H1 (cell line): ENCODE measurements around the gene GRM7. TPM values are rescaled to one million over a fixed set of nuclear protein-coding genes. Genes with fewer than 3 reads are reported as not detected.

Experiments used
- CTCF ChIA-PET: fragments of 300-600 bp; sonication (Branson Sonifier 250); formaldehyde crosslinking; loops from one replicate; lab custom pipeline; 2021; ENCODE audit not compliant: partially characterized antibody; lab: Charles Lee
- POLR2A ChIA-PET: fragments of 300-600 bp; sonication (Branson Sonifier 250); formaldehyde crosslinking; loops from one replicate; lab custom pipeline; 2021; ENCODE audit warnings: inconsistent platforms; ENCODE audit not compliant: partially characterized antibody; lab: Charles Lee
- DNase-seq, 2 experiments: peaks; one replicate each; pipeline versions ENCODE4 v3.0.0 to v3.0.0-alpha.2; 2010 to 2022; ENCODE audit warnings: low spot score in 2 of 2, low read depth in 1 of 2, mixed read lengths in 1 of 2
- FAIRE-seq: peaks from 2 replicates; lab custom pipeline; 2011; peaks lifted over from hg19 to GRCh38; lab: Jason Lieb, UNC
- H2AFZ ChIP-seq: 2 replicates; pipeline ENCODE4 v1.8.1; 2012; ENCODE audit warnings: low read length, inconsistent platforms
- H2AK5ac ChIP-seq: 2 replicates; pipeline ENCODE4 v1.6.1; 2013; ENCODE audit warnings: low read depth, low read length
- H2BK120ac ChIP-seq: replicated peaks from 2 replicates; pipeline ENCODE3; 2013; ENCODE audit warnings: low read depth, low read length, inconsistent platforms
- H2BK12ac ChIP-seq: 2 replicates; pipeline ENCODE4 v1.6.1; 2013; ENCODE audit warnings: low read depth, low read length
- H2BK15ac ChIP-seq: 2 replicates; pipeline ENCODE4 v1.6.1; 2013; ENCODE audit warnings: low read length
- H2BK20ac ChIP-seq: 2 replicates; pipeline ENCODE4 v1.6.1; 2013; ENCODE audit warnings: low read length
- H2BK5ac ChIP-seq: 2 replicates; pipeline ENCODE4 v1.6.1; 2013; ENCODE audit warnings: low read depth, low read length
- H3K14ac ChIP-seq: 2 replicates; pipeline ENCODE4 v1.6.1; 2013; ENCODE audit warnings: inconsistent platforms; ENCODE audit not compliant: insufficient read length
- H3K18ac ChIP-seq: 2 replicates; pipeline ENCODE4 v1.6.1; 2013; ENCODE audit warnings: low read length; ENCODE audit errors: extremely low read depth
- H3K23ac ChIP-seq: 2 replicates; pipeline ENCODE4 v1.6.1; 2013; ENCODE audit warnings: inconsistent platforms; ENCODE audit not compliant: insufficient read length
- H3K23me2 ChIP-seq: 2 replicates; pipeline ENCODE4 v1.6.1; 2013; ENCODE audit warnings: low read depth, low read length
- H3K27ac ChIP-seq: 2 replicates; pipeline ENCODE4 v1.6.1; 2011; ENCODE audit warnings: low read depth, low read length, inconsistent platforms
- H3K27me3 ChIP-seq, 4 experiments: replicated peaks in 1 of 4; 1 replicate in 1 of 4; 2 replicates in 3 of 4; pipeline versions ENCODE4 v1.6.1 to v1.8.1; 2011 to 2013; ENCODE audit warnings: low read length in 3 of 4, mild to moderate bottlenecking in 3 of 4, inconsistent platforms in 2 of 4, mixed read lengths in 2 of 4, moderate library complexity in 1 of 4; ENCODE audit not compliant: control insufficient read depth in 3 of 4, insufficient read depth in 3 of 4; ENCODE audit errors: extremely low read depth in 1 of 4
- H3K36me3 ChIP-seq, 4 experiments: 2 replicates each; pipeline versions ENCODE4 v1.6.1 to v1.8.1; 2011 to 2013; ENCODE audit warnings: mild to moderate bottlenecking in 4 of 4, low read length in 3 of 4, moderate library complexity in 2 of 4, control low read depth in 1 of 4, inconsistent platforms in 1 of 4; ENCODE audit not compliant: insufficient read depth in 4 of 4, control insufficient read depth in 2 of 4
- H3K4ac ChIP-seq: replicated peaks from 2 replicates; pipeline ENCODE3; 2013; ENCODE audit warnings: low read length, low read depth, mixed read lengths, inconsistent platforms; ENCODE audit not compliant: insufficient read length
- H3K4me1 ChIP-seq, 4 experiments: replicated peaks in 1 of 4; 1 replicate in 1 of 4; 2 replicates in 3 of 4; pipeline versions ENCODE4 v1.6.1 to v1.8.1; 2011 to 2013; ENCODE audit warnings: low read length in 3 of 4, inconsistent platforms in 2 of 4, mixed read lengths in 1 of 4; ENCODE audit not compliant: insufficient read depth in 4 of 4, control insufficient read depth in 3 of 4
- H3K4me2 ChIP-seq, 2 experiments: 2 replicates each; pipeline versions ENCODE4 v1.6.1 to v1.8.1; 2011 to 2013; ENCODE audit warnings: low read depth in 2 of 2, low read length in 2 of 2, control low read depth in 1 of 2, inconsistent platforms in 1 of 2, mild to moderate bottlenecking in 1 of 2; ENCODE audit not compliant: insufficient read depth in 1 of 2
- H3K4me3 ChIP-seq, 4 experiments: fragments of 200-600, 300-600 bp in 1 of 4; sonication (generic), shearing (Covaris generic), sonication (Bioruptor Twin) in 1 of 4; 2 replicates each; pipeline versions ENCODE4 v1.5.1 to v1.8.1; 2011 to 2016; ENCODE audit warnings: low read length in 4 of 4, low read depth in 3 of 4, control low read depth in 2 of 4, inconsistent platforms in 2 of 4, mild to moderate bottlenecking in 2 of 4, mixed read lengths in 1 of 4, moderate library complexity in 1 of 4; ENCODE audit not compliant: insufficient read depth in 2 of 4; ENCODE audit errors: extremely low read depth in 1 of 4
- H3K56ac ChIP-seq: replicated peaks from 2 replicates; pipeline ENCODE3; 2013; ENCODE audit warnings: low read depth, mild to moderate bottlenecking, mixed read lengths, low read length, inconsistent platforms; ENCODE audit not compliant: insufficient read length
- H3K79me1 ChIP-seq: 2 replicates; pipeline ENCODE4 v1.6.1; 2013; ENCODE audit warnings: low read depth, low read length, control low read depth
- H3K79me2 ChIP-seq, 2 experiments: 2 replicates each; pipeline versions ENCODE4 v1.6.1 to v1.8.1; 2012 to 2013; ENCODE audit warnings: low read length in 2 of 2, mild to moderate bottlenecking in 2 of 2, inconsistent platforms in 1 of 2; ENCODE audit not compliant: insufficient read depth in 2 of 2, control insufficient read depth in 1 of 2
- H3K9ac ChIP-seq, 4 experiments: replicated peaks in 1 of 4; 1 replicate in 1 of 4; 2 replicates in 3 of 4; pipeline versions ENCODE4 v1.6.1 to v1.8.1; 2011 to 2013; ENCODE audit warnings: low read depth in 3 of 4, low read length in 3 of 4, control low read depth in 2 of 4, mild to moderate bottlenecking in 2 of 4, moderate library complexity in 2 of 4, inconsistent platforms in 1 of 4; ENCODE audit errors: extremely low read depth in 1 of 4
- H3K9me3 ChIP-seq, 2 experiments: 2 replicates each; pipeline versions ENCODE4 v1.6.1 to v1.8.1; 2012 to 2013; ENCODE audit warnings: mild to moderate bottlenecking in 2 of 2, moderate library complexity in 2 of 2, control low read depth in 1 of 2, inconsistent platforms in 1 of 2, low read depth in 1 of 2, low read length in 1 of 2, mixed read lengths in 1 of 2; ENCODE audit not compliant: insufficient read depth in 2 of 2
- H4K20me1 ChIP-seq, 2 experiments: replicated peaks in 1 of 2; 2 replicates each; pipeline versions ENCODE3 to v1.8.1; 2011 to 2013; ENCODE audit warnings: inconsistent platforms in 2 of 2, low read length in 2 of 2, mild to moderate bottlenecking in 1 of 2; ENCODE audit not compliant: insufficient read depth in 2 of 2, control insufficient read depth in 1 of 2
- H4K5ac ChIP-seq: 2 replicates; pipeline ENCODE4 v1.6.1; 2013; ENCODE audit warnings: low read length, low read depth, mixed read lengths, inconsistent platforms; ENCODE audit not compliant: insufficient read length
- H4K8ac ChIP-seq: 2 replicates; pipeline ENCODE4 v1.8.0; 2013; ENCODE audit warnings: mild to moderate bottlenecking, moderate library complexity, low read length, inconsistent platforms; ENCODE audit not compliant: insufficient read depth; ENCODE audit errors: extremely low read depth
- H4K91ac ChIP-seq: replicated peaks from 2 replicates; pipeline ENCODE3; 2013; ENCODE audit warnings: low read length, mixed read lengths, inconsistent platforms; ENCODE audit not compliant: insufficient read length
- ASH2L ChIP-seq: fragments of 200-600, 300-600 bp; sonication (generic); IDR thresholded peaks from one replicate; pipeline ENCODE4 v1.7.1; 2017; ENCODE audit warnings: low read length
- CHD2 ChIP-seq: IDR thresholded peaks from 2 replicates; pipeline ENCODE4 v1.6.1; 2012; ENCODE audit warnings: low read length, improper control_type of control experiment
- CREB1 ChIP-seq: IDR thresholded peaks from 2 replicates; pipeline ENCODE4 v1.6.1; 2012; ENCODE audit warnings: inconsistent platforms
- E2F6 ChIP-seq: IDR thresholded peaks from 2 replicates; pipeline ENCODE4 v1.6.1; 2012; ENCODE audit warnings: inconsistent platforms
- KDM5A ChIP-seq: fragments of 200-600 bp; IDR thresholded peaks from 2 replicates; pipeline ENCODE4 v1.7.1; 2012; ENCODE audit warnings: mild to moderate bottlenecking, low read length, inconsistent platforms, mixed read lengths
- MAFK ChIP-seq: IDR thresholded peaks from 2 replicates; pipeline ENCODE4 v1.6.1; 2012; ENCODE audit warnings: low read depth, mild to moderate bottlenecking, improper control_type of control experiment, low read length
- POLR2AphosphoS5 ChIP-seq: IDR thresholded peaks from 2 replicates; pipeline ENCODE4 v1.6.1; 2011; ENCODE audit warnings: low read depth, low read length
- RAD21 ChIP-seq, 2 experiments: IDR thresholded peaks in 1 of 2; conservative IDR thresholded peaks in 1 of 2; 2 replicates each; pipeline ENCODE4 v1.6.1; 2011; ENCODE audit warnings: low read depth in 2 of 2, low read length in 2 of 2, improper control_type of control experiment in 1 of 2, inconsistent platforms in 1 of 2, mild to moderate bottlenecking in 1 of 2, moderate library complexity in 1 of 2
- SAP30 ChIP-seq: fragments of 300-600 bp; sonication (generic); IDR thresholded peaks from 2 replicates; pipeline ENCODE4 v1.7.1; 2012; ENCODE audit warnings: low read length, moderate library complexity, mild to moderate bottlenecking, inconsistent platforms; ENCODE audit not compliant: insufficient read depth, insufficient replicate concordance
- SP4 ChIP-seq: IDR thresholded peaks from 2 replicates; pipeline ENCODE4 v1.6.1; 2012; ENCODE audit warnings: low read length, inconsistent platforms
- SUZ12 ChIP-seq: fragments of 200-600 bp; sonication (generic); IDR thresholded peaks from 2 replicates; pipeline ENCODE4 v1.6.1; 2012; ENCODE audit warnings: mild to moderate bottlenecking, inconsistent platforms, low read length, moderate library complexity, mixed read lengths
- TAF1 ChIP-seq: IDR thresholded peaks from 2 replicates; pipeline ENCODE4 v1.6.1; 2011; ENCODE audit warnings: mild to moderate bottlenecking, low read depth, low read length
- WGBS, 2 experiments: shearing (Covaris generic) in 1 of 2; methylation state at CpG; one replicate each; pipeline versions ENCODE4 v1.1.6 to v1.1.7; 2013 to 2015; ENCODE audit warnings: low lambda C conversion rate in 2 of 2, mixed read lengths in 2 of 2, inconsistent platforms in 1 of 2, low coverage in 1 of 2, missing lambda C conversion rate in 1 of 2; ENCODE audit not compliant: insufficient replicate concordance in 2 of 2, insufficient coverage in 1 of 2, insufficient read length in 1 of 2; ENCODE audit errors: extremely low coverage in 1 of 2, missing lambda C conversion rate in 1 of 2; 5-methylcytosine and 5-hydroxymethylcytosine counted together
- polyA plus RNA-seq, 7 experiments: library from polyadenylated mRNA; depleted of rRNA in 3 of 7; stranded (reverse) in 5 of 7; unstranded in 2 of 7; fragments of >200 nt in 5 of 7; fragments of 200-250 nt in 2 of 7; gene quantifications; 1 replicate in 5 of 7; 2 replicates in 1 of 7; 4 replicates in 1 of 7; pipeline versions ENCODE4 v1.2.1 to v1.2.3, GENCODE V29; 2011 to 2013; ENCODE audit warnings: missing spikeins in 2 of 7, mixed read lengths in 2 of 7
- total RNA-seq: library from RNA; stranded (reverse); fragmentation: NEBNext Ultra II Directional; extraction: Animal tissue kit (Norgen Biotek cat#: 25700); gene quantifications from 2 replicates; pipeline ENCODE4 v1.2.1, GENCODE V29; 2021

The GRM7 gene
- total and polyA plus RNA-seq, 2 of the 8 experiments (the other 6 are each of a cell fraction or from before 2014, with no cell fraction given), result 0.17 to 0.24 TPM

- no peaks in the 10 kb centered on the region for H3K9me3 ChIP-seq
- WGBS, 2 experiments, result 92% methylated on average over 5 of the region's 5 CpGs; no CpG with 5 or more reads in 1 of the 2 experiments
- FAIRE-seq, result no peak
- no peak overlapping the region for H3K27ac ChIP-seq
- DNase-seq, result no peak
- no peaks in the 10 kb centered on the region for H4K20me1 ChIP-seq
- no peak overlapping the region for H3K18ac ChIP-seq
- H3K4ac ChIP-seq, result no peak overlapping the region
- H3K79me1 ChIP-seq, result no peaks in the 10 kb centered on the region
- H2BK5ac ChIP-seq, result no peak overlapping the region
- H3K79me2 ChIP-seq, result no peaks in the 10 kb centered on the region
- H2BK120ac ChIP-seq, result no peak overlapping the region
- H3K14ac ChIP-seq, result no peak overlapping the region
- H2BK20ac ChIP-seq, result no peak overlapping the region
- H3K36me3 ChIP-seq, result no peaks in the 10 kb centered on the region
- no peak overlapping the region for H4K8ac ChIP-seq
- H3K4me1 ChIP-seq, result no peaks in the 10 kb centered on the region
- H4K5ac ChIP-seq, result no peak overlapping the region
- no peak overlapping the region for H4K91ac ChIP-seq
- H3K4me2 ChIP-seq, result no peak overlapping the region
- no peaks in the 10 kb centered on the region; the same call in 1 of the 2 replicates for H3K23me2 ChIP-seq
- H3K4me3 ChIP-seq, result no peak overlapping the region
- no peak overlapping the region for H2BK15ac ChIP-seq
- H3K27me3 ChIP-seq, result no peaks in the 10 kb centered on the region
- ChIA-PET CTCF (no interaction called here), POLR2A (no interaction called here)
- H2AK5ac ChIP-seq, result no peak overlapping the region
- no peak overlapping the region for H3K23ac ChIP-seq
- no peak overlapping the region for H3K9ac ChIP-seq
- H2AFZ ChIP-seq, result no peak overlapping the region
- no peak overlapping the region for H2BK12ac ChIP-seq
- no peak overlapping the region for H3K56ac ChIP-seq
- TF ChIP-seq SAP30 (no peak), E2F6 (no peak), SP4 (no peak), KDM5A (no peak), CHD2 (no peak), ASH2L (no peak), SUZ12 (no peak), TAF1 (no peak), CREB1 (no peak), POLR2AphosphoS5 (no peak), MAFK (no peak), RAD21 (IDR thresholded peaks at IDR 0.05 in 1 of 2, conservative IDR thresholded peaks at IDR 0.05 in 1 of 2; ENCODE audit: low read depth in 2 of 2, low read length in 2 of 2) (no peak)
Observed at GRCh38 chr3:7721869-7722268, 861.0 kb downstream of the GRM7 start.
